DMS114 treated with DMSO at 0.1 percent for 48 hours (cell line): ENCODE data around the gene FRMD1.

Experiments
- DNase-seq: peaks from one replicate; lab custom pipeline; 2025; ENCODE audit not compliant: unreplicated experiment; lab: John Stamatoyannopoulos, UW

The FRMD1 gene

DNA sequence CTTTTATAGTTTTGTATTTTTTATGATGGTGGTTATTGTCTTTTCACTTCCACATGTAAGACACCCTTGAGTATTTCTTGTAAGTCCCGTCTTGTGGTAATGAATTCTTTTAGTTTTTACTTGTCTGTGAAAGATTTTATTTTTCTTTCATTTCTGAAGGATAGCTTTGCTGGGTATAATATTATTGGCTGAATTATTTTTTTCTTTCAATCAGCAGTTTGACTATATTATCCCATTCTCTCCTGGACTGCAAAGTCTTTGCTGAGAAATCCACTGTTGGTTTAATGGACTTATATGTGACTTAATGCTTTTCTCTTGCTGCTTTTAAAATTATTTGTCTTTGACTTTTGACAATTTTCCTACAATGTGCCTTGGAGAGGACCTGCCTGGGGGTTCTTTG, 67.7 kb downstream of the FRMD1 start:
- DNase-seq: no peak

DNA sequence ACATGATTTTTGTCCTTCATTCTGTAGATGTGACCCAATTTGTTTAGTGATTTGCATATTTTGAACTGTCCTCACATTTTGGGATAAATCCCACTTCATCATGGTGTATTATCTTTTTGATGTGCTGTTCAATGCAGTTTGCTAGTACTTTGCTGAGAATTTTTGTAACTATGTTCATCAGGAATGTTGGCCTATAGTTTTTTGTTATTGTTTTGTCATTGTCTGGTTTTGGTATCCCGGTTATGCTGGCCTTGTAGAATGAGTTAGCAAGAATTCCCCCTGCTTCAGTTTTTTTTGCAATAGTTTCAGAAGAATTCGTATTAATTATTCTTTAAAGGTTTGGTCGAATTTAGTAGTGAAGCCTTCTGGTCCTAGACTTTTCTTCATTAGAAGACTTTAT, 69.7 kb downstream of the FRMD1 start:
- no peak for DNase-seq

DNA sequence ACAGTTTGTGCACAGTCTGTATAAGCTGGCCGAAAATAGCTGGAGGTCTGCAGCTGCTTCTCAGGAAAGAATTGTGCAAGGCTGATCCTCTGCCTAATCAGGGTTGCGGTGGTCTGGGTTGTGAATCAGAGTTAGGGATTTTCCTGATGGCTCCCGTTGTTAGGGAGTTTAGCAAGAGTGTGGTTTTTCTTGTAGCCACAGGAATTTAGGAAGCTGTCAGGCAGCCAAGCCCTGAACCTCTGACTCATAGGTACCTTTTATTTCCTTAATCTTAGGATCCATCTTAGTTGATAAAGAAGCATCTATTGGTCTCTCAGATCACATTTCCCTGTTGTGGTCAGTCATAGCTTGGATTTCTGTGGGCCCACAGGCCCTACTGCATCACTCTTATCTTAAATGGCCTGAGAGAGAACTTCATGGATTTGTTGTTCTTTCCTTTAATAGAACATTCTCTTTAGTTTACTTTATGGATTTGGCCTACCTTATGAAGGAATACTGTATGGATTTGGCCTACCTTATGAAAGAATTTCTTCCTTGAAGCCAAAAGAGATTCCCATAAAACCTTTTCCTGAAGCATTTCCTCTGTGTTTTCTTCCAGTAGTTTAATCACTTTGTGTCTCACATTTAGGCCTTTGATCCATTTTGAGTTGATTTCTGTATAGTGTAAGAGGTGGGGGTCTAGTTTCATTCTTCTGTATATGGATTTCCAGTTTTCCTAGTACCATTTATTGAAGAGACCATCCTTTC, 71.2 kb downstream of the FRMD1 start:
- DNase-seq: no peak

DNA sequence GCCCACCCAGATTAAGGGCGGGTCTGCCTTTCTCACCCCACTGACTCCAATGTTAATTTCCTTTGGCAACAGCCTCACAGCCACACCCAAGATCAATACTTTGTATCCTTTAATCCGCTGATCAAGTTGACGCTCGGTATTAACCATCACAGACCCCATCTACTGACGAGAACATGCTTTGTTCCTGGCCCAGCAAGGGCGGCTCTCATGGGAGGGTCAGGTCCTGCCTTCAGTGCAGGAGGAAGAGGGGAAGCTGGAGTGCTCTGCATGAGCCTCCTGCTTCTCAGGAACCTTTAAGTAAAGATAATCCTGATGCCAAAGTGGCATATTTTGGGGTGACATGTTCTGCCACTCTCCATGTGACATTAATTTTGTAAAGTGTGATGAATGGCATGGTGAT, 73.2 kb downstream of the FRMD1 start:
- DNase-seq: no peak

DNA sequence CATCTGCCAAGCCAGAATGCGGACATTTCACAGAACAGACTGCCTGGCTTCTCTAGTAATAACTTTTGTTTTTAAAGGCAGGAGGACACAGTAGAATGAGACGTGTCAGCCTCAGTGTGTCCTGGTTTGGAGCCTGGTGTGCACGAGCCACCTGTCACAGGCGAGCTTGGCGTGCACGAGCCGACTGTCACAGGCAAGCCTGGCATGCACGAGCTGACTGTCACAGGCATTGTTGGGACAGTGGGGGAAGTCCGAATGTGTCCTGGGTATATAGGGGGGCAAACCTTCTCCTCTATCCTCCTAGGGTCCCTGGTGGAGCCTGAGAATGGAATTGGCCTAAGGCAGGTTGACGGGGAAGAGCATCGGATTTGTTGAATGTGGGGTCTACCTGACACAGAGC, 74.1 kb downstream of the FRMD1 start:
- DNase-seq: no peak

DNA sequence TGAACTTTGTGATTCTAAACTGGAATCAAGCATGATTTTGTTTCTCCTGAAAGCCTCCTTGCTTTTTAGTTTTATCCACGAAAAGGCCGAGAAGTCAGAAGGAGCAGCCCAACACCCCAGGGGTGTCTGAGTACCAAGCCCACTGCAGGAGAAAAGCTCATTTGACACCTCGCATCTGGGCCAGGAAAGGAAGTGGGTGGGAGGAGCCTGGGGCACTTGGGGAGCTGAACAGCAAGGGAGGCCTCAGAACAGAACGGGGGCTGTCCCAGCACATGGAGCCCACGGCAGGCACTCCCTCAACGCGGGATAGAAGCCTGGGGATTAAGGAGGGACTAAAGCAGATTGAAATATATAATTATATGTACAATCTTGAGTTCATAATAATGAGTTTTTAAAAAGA, 75.0 kb downstream of the FRMD1 start:
- no peak for DNase-seq
